Measurements from ENCODE around the gene PTGS1.

The PTGS1 gene

GRCh38 chr9:122374885-122375420 lies 4.1 kb downstream of the PTGS1 start:
- no peak for DNase-seq (ENCODE audit: low spot score)

- DNase-seq (ENCODE audit: low spot score) = no peak
These were observed 6.0 kb downstream of the PTGS1 start for GRCh38 chr9:122376796-122377195.

GRCh38 chr9:122377241-122378164 lies 6.7 kb downstream of the PTGS1 start:
- no peak for DNase-seq (ENCODE audit: low spot score)

GRCh38 chr9:122378236-122378635 lies 7.4 kb downstream of the PTGS1 start:
- DNase-seq (ENCODE audit: low spot score) = no peak

- no peak for DNase-seq (ENCODE audit: low spot score)
These were observed 8.5 kb downstream of the PTGS1 start for GRCh38 chr9:122379340-122379739.

GRCh38 chr9:122380293-122380692 lies 9.5 kb downstream of the PTGS1 start:
- DNase-seq (ENCODE audit: low spot score) = no peak

- no peak for DNase-seq (ENCODE audit: low spot score)
These were observed 10.6 kb downstream of the PTGS1 start for GRCh38 chr9:122381206-122381950.

- DNase-seq (ENCODE audit: low spot score) = no peak
These were observed 12.4 kb downstream of the PTGS1 start for GRCh38 chr9:122382901-122383850.

- DNase-seq (ENCODE audit: low spot score) = no peak
These were observed 13.2 kb downstream of the PTGS1 start for GRCh38 chr9:122383992-122384461.

GRCh38 chr9:122386311-122386872 lies 15.6 kb downstream of the PTGS1 start:
- DNase-seq (ENCODE audit: low spot score) = no peak

- DNase-seq (ENCODE audit: low spot score) = no peak
These were observed 16.7 kb downstream of the PTGS1 start for GRCh38 chr9:122387536-122387935.

- no peak for DNase-seq (ENCODE audit: low spot score)
These were observed 18.4 kb downstream of the PTGS1 start for GRCh38 chr9:122389195-122389594.

- no peak for DNase-seq (ENCODE audit: low spot score)
These were observed 19.1 kb downstream of the PTGS1 start for GRCh38 chr9:122389799-122390481.

GRCh38 chr9:122392284-122392683 lies 21.5 kb downstream of the PTGS1 start:
- DNase-seq (ENCODE audit: low spot score) = no peak

- DNase-seq (ENCODE audit: low spot score) = no peak
These were observed 21.9 kb downstream of the PTGS1 start for GRCh38 chr9:122392714-122393113.

GRCh38 chr9:122393284-122393983 lies 22.6 kb downstream of the PTGS1 start:
- DNase-seq (ENCODE audit: low spot score) = no peak

GRCh38 chr9:122394265-122395125 lies 23.7 kb downstream of the PTGS1 start:
- no peak for DNase-seq (ENCODE audit: low spot score)

- no peak for DNase-seq (ENCODE audit: low spot score)
These were observed 25.9 kb downstream of the PTGS1 start for GRCh38 chr9:122396614-122397148.

GRCh38 chr9:122397749-122398148 lies 26.9 kb downstream of the PTGS1 start:
- DNase-seq (ENCODE audit: low spot score) = no peak

Data from D341Med (cell line).